ENCODE measurements around the gene C20orf173.

C20orf173 gene

DNA sequence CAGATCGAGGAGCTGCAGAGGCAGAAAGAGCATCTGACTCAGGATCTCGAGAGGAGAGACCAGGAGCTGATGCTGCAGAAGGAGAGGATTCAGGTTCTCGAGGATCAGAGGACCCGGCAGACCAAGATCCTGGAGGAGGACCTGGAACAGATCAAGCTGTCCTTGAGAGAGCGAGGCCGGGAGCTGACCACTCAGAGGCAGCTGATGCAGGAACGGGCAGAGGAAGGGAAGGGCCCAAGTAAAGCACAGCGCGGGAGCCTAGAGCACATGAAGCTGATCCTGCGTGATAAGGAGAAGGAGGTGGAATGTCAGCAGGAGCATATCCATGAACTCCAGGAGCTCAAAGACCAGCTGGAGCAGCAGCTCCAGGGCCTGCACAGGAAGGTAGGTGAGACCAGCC lies 26.2 kb downstream of the C20orf173 start:
- TF ChIP-seq, protein P1, sequence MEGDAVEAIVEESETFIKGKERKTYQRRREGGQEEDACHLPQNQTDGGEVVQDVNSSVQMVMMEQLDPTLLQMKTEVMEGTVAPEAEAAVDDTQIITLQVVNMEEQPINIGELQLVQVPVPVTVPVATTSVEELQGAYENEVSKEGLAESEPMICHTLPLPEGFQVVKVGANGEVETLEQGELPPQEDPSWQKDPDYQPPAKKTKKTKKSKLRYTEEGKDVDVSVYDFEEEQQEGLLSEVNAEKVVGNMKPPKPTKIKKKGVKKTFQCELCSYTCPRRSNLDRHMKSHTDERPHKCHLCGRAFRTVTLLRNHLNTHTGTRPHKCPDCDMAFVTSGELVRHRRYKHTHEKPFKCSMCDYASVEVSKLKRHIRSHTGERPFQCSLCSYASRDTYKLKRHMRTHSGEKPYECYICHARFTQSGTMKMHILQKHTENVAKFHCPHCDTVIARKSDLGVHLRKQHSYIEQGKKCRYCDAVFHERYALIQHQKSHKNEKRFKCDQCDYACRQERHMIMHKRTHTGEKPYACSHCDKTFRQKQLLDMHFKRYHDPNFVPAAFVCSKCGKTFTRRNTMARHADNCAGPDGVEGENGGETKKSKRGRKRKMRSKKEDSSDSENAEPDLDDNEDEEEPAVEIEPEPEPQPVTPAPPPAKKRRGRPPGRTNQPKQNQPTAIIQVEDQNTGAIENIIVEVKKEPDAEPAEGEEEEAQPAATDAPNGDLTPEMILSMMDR (IDR thresholded peaks at IDR 0.05; ENCODE audit: insufficient read depth, low read length, missing control alignments): no peak
- POLR2A ChIA-PET: no interaction called here
- CTCF ChIA-PET: interaction anchor here (1.1 to 2.5 kb wide), 6 partner anchors 8 to 40 kb away, joined by 3 to 9 read pairs (median 4); no protein-coding TSS in a partner anchor
- H3K4me3 ChIP-seq (ENCODE audit: low read depth, low read length): no peak overlapping the region
- no peak for DNase-seq (ENCODE audit: low read depth, low spot score)

DNA sequence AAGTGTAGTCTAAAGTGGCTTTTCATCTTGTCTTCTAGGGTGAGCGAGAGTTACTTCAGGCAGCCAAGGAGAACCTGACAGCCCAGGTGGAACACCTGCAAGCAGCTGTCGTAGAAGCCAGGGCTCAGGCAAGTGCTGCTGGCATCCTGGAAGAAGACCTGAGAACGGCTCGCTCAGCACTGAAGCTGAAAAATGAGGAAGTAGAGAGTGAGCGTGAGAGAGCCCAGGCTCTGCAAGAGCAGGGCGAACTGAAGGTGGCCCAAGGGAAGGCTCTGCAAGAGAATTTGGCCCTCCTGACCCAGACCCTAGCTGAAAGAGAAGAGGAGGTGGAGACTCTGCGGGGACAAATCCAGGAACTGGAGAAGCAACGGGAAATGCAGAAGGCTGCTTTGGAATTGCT lies 27.1 kb downstream of the C20orf173 start:
- CTCF ChIA-PET: interaction anchor here (1.1 to 2.5 kb wide), 5 partner anchors 11 to 39 kb away, joined by 3 to 9 read pairs (median 3); no protein-coding TSS in a partner anchor

DNA sequence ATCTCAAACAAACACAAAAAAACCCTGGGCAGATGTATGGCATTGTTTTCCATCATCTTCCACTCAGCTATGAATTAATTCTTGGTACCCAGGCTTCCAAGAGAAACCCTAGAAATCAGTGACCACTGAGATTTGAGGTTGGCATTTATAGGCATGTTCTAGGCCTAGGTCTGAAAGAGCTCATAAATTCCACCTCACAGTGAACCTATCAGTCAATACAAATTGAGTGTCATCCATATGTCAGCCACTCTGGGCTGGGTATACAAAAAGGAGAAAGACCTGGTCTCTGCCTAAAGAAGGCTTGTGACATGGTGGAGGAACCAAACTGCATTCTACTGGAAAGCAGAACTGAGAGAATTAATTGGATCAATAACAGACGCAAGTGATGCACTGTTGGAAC lies 30.2 kb downstream of the C20orf173 start:
- DNase-seq (ENCODE audit: low read depth, low spot score): no peak
- ChIA-PET POLR2A (no interaction called here), CTCF (interaction anchor here (1.2 to 1.5 kb wide), 3 partner anchors 9 to 456 kb away, joined by 4 to 6 read pairs (median 4); no protein-coding TSS in a partner anchor)
- no peak overlapping the region for H3K4me3 ChIP-seq (ENCODE audit: low read depth, low read length)
- TF ChIP-seq, protein P1 (IDR thresholded peaks at IDR 0.05; ENCODE audit: insufficient read depth, low read length, missing control alignments): no peak

More for the DNA sequence above, 27.1 kb downstream of the C20orf173 start:
- TF ChIP-seq, protein P1 (IDR thresholded peaks at IDR 0.05; ENCODE audit: insufficient read depth, low read length, missing control alignments): no peak
- DNase-seq (ENCODE audit: low read depth, low spot score): no peak
- no peak overlapping the region for H3K4me3 ChIP-seq (ENCODE audit: low read depth, low read length)
- POLR2A ChIA-PET: no interaction called here

DNA sequence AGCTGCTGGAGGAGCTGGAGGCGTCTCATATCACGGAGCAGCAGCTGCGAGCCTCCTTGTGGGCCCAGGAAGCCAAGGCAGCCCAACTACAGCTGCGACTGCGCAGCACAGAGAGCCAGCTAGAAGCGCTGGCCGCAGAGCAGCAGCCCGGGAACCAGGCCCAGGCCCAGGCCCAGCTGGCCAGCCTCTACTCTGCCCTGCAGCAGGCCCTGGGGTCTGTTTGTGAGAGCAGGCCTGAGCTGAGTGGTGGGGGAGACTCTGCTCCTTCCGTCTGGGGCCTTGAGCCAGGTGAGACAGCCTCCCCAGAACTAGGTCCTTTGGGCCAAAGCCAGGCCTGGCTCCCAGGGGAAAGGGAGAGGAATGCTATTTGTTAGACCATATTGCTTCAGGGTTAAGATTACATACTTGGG lies 31.7 kb downstream of the C20orf173 start:
- DNase-seq (ENCODE audit: low read depth, low spot score): no peak
- H3K4me3 ChIP-seq (ENCODE audit: low read depth, low read length): no peak overlapping the region
- TF ChIP-seq, protein P1 (IDR thresholded peaks at IDR 0.05; ENCODE audit: insufficient read depth, low read length, missing control alignments): no peak
- ChIA-PET CTCF (interaction anchor here (0.7 to 1.5 kb wide), 5 partner anchors 11 to 457 kb away, joined by 3 read pairs; no protein-coding TSS in a partner anchor), POLR2A (no interaction called here)

DNA sequence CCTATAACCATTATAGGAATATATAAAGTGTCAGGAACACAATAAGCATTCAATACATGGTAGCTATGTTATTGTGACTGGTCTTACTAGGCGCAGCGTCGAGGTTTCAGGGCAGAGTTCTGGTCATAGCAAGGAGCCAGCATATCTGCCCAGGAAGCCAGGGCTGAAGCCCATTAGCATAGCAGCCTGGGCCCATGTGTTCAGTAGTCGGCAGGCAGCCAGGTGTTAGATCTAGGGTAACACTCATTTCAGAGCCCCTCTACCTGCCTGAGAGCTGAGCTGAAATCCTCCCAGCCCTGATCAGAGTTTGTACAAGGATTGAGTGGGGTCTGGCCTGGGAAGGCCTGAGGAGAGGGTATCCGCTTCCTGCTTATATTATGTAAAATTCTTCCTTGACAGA lies 32.1 kb downstream of the C20orf173 start:
- POLR2A ChIA-PET: no interaction called here

DNA sequence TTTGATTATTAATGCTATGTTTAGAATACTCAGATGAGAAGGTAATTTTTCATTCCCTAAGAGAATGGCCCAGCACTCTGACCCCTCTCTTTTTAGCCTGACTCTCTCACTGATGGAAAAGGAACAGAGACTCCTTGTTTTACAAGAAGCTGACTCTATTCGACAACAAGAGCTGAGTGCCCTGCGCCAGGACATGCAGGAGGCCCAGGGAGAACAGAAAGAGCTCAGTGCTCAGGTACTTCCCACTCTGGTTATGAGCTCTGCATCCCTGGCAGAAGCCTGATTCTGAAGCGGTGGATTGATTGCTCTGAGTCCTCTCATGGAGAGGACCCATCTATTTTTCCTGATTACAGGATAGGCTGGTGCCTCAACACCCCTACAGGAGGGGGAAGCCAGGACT lies 33.0 kb downstream of the C20orf173 start:
- no peak overlapping the region for H3K4me3 ChIP-seq (ENCODE audit: low read depth, low read length)
- ChIA-PET POLR2A (no interaction called here), CTCF (interaction anchor here (0.6 to 1.6 kb wide), 5 partner anchors 15 to 49 kb away, joined by 3 to 7 read pairs (median 3); no protein-coding TSS in a partner anchor)
- no peak for DNase-seq (ENCODE audit: low read depth, low spot score)
- TF ChIP-seq, protein P1 (IDR thresholded peaks at IDR 0.05; ENCODE audit: insufficient read depth, low read length, missing control alignments): no peak

More for the DNA sequence above, 32.1 kb downstream of the C20orf173 start:
- DNase-seq (ENCODE audit: low read depth, low spot score): no peak
- CTCF ChIA-PET: interaction anchor here (1.2 to 1.5 kb wide), 3 partner anchors 30 to 50 kb away, joined by 3 read pairs; no protein-coding TSS in a partner anchor
- H3K4me3 ChIP-seq (ENCODE audit: low read depth, low read length): no peak overlapping the region
- TF ChIP-seq, protein P1 (IDR thresholded peaks at IDR 0.05; ENCODE audit: insufficient read depth, low read length, missing control alignments): no peak
